Activated CD4-positive, alpha-beta T cell treated with anti-CD3 and anti-CD28 coated beads for 36 hours (primary cell): ENCODE measurements around the gene KCNE4. TPM values are rescaled to one million over a fixed set of nuclear protein-coding genes. Genes with fewer than 3 reads are reported as not detected.

Experiments
- total RNA-seq, 2 experiments: library from RNA; stranded (reverse); gene quantifications; one replicate each; pipeline ENCODE4 v1.2.3, GENCODE V29; 2021

The KCNE4 gene
- total RNA-seq, 2 experiments from 2014 or later = not detected

Other genes starting within 250 kb of the KCNE4 start
- 10 to 100 TPM; 46.2 to 48.8 TPM for gene ACSL3, start 191.2 kb upstream of the KCNE4 start, total RNA-seq